CD4-positive, alpha-beta T cell (primary cell): ENCODE results near the gene ZNF605. TPM values are rescaled to one million over a fixed set of nuclear protein-coding genes. Genes with fewer than 3 reads are reported as not detected.
"Not testable (repeated sequence)": the region's sequence is repeated elsewhere in the genome, so short reads cannot be mapped to it uniquely, and the experiment has no call there.

Experiments used
- ATAC-seq: fragments of 200-7000 bp; cut with Tn5 transposase; one replicate; pipeline ENCODE4 v1.10.0; 2022; ENCODE audit warnings: mild to moderate bottlenecking; ENCODE audit not compliant: poor library complexity
- CTCF ChIA-PET: fragments of 350-600 bp; sonication (Branson Sonifier 250); formaldehyde crosslinking; loops from one replicate; lab custom pipeline; 2021; ENCODE audit warnings: antibody characterized with exemption, inconsistent platforms; lab: Charles Lee
- POLR2A ChIA-PET: fragments of 350-600 bp; sonication (Branson Sonifier 250); formaldehyde crosslinking; loops from one replicate; lab custom pipeline; 2021; ENCODE audit warnings: antibody characterized with exemption, inconsistent platforms; lab: Charles Lee
- DNase-seq, 14 experiments: peaks; one replicate each; pipeline ENCODE4 v3.0.0-alpha.2; 2013 to 2020; ENCODE audit warnings: mixed read lengths in 2 of 14
- H3K27ac ChIP-seq, 2 donors: one replicate each; pipeline versions ENCODE4 v1.5.1 to v1.7.0; 2013; ENCODE audit warnings: low read length in 2 of 2, low read depth in 1 of 2, mild to moderate bottlenecking in 1 of 2
- H3K27me3 ChIP-seq, 2 experiments: 1 replicate in 1 of 2; 2 replicates in 1 of 2; pipeline versions ENCODE4 v1.6.1 to v1.7.0; 2013; ENCODE audit warnings: low read length in 2 of 2, control low read depth in 1 of 2, mild to moderate bottlenecking in 1 of 2, moderate library complexity in 1 of 2; ENCODE audit not compliant: insufficient read depth in 2 of 2, control insufficient read depth in 1 of 2
- H3K36me3 ChIP-seq: one replicate; pipeline ENCODE4 v1.6.1; 2013; ENCODE audit warnings: low read length, control low read depth; ENCODE audit not compliant: insufficient read depth
- H3K4me1 ChIP-seq: one replicate; pipeline ENCODE4 v1.6.1; 2013; ENCODE audit warnings: low read length, control low read depth; ENCODE audit not compliant: insufficient read depth
- H3K4me3 ChIP-seq: one replicate; pipeline ENCODE4 v1.5.1; 2013; ENCODE audit warnings: mild to moderate bottlenecking, low read length, moderate library complexity
- H3K9me3 ChIP-seq, 2 experiments: 1 replicate in 1 of 2; 2 replicates in 1 of 2; pipeline versions ENCODE4 v1.6.1 to v1.7.0; 2013; ENCODE audit warnings: low read length in 2 of 2, mild to moderate bottlenecking in 2 of 2, control low read depth in 1 of 2, moderate library complexity in 1 of 2; ENCODE audit not compliant: control insufficient read depth in 1 of 2, insufficient read depth in 1 of 2
- H3K27ac Mint-ChIP-seq: one replicate; pipeline ENCODE4 v1.8.0; 2020; ENCODE audit warnings: mixed read lengths
- H3K27me3 Mint-ChIP-seq: one replicate; pipeline ENCODE4 v1.8.0; 2021; ENCODE audit warnings: mixed read lengths
- H3K36me3 Mint-ChIP-seq: one replicate; pipeline ENCODE4 v1.8.0; 2021; ENCODE audit warnings: low read depth, mixed read lengths
- H3K4me1 Mint-ChIP-seq: one replicate; pipeline ENCODE4 v1.8.0; 2021; ENCODE audit warnings: low read depth, mixed read lengths
- H3K4me3 Mint-ChIP-seq: one replicate; pipeline ENCODE4 v1.8.0; 2020; ENCODE audit warnings: mild to moderate bottlenecking, mixed read lengths
- H3K9me3 Mint-ChIP-seq: one replicate; pipeline ENCODE4 v1.8.0; 2020; ENCODE audit warnings: mixed read lengths
- CTCF ChIP-seq: fragments of 200-600 bp; IDR thresholded peaks from one replicate; pipeline ENCODE4 v1.8.0; 2022; ENCODE audit warnings: antibody characterized with exemption, mild to moderate bottlenecking
- intact Hi-C, 2 experiments: fragments of 100-400 bp; cut with DNase I in 1 of 2; cut with micrococcal nuclease in 1 of 2; formaldehyde crosslinking; loops; one replicate each; pipeline versions ENCODE4 v1.15.1 to v1.9.0; 2023 to 2025; cut with DNase I, micrococcal nuclease
- total RNA-seq, 174 experiments: library from RNA in 2 of 174; stranded (reverse) in 2 of 174; gene quantifications; one replicate each; pipeline ENCODE4 v1.2.3 and lab custom pipeline; 2021 to 2026

ZNF605 gene
- total RNA-seq, 2 experiments from 2014 or later, result 5.3 to 5.8 TPM

DNA sequence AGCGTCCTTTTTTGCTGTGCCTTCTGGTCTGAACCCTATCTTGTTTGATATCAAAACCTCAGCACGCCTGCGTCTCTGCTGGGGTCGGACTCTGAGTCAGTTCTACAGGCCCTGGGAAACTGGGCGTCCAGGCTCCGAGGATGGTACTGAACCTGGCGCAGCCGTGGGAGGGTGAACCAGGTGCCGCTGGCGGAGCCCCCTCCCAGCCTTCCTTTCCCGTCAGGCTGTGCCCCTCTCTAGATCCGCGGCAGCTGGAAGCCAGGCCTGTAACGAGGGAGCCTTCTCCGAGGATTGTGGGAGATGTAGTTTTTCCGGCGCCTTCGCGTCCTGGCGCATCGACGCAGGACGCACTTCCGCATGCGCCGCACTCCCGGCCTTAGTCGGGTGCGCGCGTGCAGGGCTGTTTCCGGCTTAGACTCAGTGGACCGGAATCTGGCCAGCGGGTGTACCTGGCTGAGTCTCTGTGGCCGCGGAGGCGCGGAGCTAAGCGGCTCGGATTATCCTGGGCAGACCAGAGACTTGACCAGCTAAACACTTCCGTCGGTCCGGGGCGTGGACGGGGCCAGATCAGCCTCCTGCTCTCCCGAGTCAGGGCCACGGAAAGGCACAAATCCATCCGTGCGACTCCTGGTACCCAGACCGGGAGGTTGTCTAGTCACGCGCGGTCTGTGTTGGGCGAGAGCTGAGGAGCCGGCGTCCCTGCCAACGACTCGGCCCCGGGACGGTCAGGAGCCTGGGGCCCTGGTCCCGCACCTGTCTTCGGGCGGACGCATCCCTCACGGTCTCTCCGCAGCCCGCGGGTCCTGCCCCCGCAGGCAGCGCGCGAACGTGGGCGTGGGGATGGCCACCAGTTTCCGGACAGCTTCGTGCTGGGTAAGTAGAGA lies 30.1 kb upstream of the ZNF605 start, which contains the start of gene ZNF26:
Gene ZNF26, plus strand, starts transcription at position 367 of the 884 bp plus-strand sequence. Its CDS starts 474 bp downstream, at position 841.
- peaks cover 29% of the 10 kb centered on the region for H3K4me1 ChIP-seq
- peaks cover 16 to 22% of the 10 kb centered on the region in 2 experiments for H3K9me3 ChIP-seq
- peak within 1 kb of the TSS; percentile 97 for H3K4me3 Mint-ChIP-seq
- H3K36me3 Mint-ChIP-seq, result peaks cover 54% of the 10 kb centered on the region
- no peaks in the 10 kb centered on the region for H3K27me3 Mint-ChIP-seq
- peaks cover 6% of the 10 kb centered on the region for H3K36me3 ChIP-seq
- peak within 1 kb of the TSS; percentile 85 for H3K4me3 ChIP-seq
- CTCF ChIA-PET, result interaction anchor here (0.9 to 3.3 kb wide), 4 partner anchors 11 to 195 kb away, joined by 3 to 9 read pairs (median 6); partner anchors contain the start of gene ZNF268
- intact Hi-C loops, result loop anchor here (1.0 to 5.0 kb wide), 7 partner anchors 30 to 195 kb away; partner anchors contain the start of genes ZNF140 (in 2 of the 2), ZNF268 (in 2 of the 2), ZNF84 (in 2 of the 2) and ZNF10 (in 1 of the 2)
- peaks cover 38% of the 10 kb centered on the region for H3K4me1 Mint-ChIP-seq
- POLR2A ChIA-PET, result interaction anchor here (0.9 to 3.4 kb wide), 14 partner anchors 15 to 217 kb away, joined by 3 to 36 read pairs (median 4); partner anchors contain the start of genes CHFR, ZNF10, ZNF140 and ZNF268
- no peaks in the 10 kb centered on the region for H3K27me3 ChIP-seq
- TF ChIP-seq CTCF, result no peak
- ATAC-seq, result peak; percentile 96
- peaks cover 11% of the 10 kb centered on the region for H3K9me3 Mint-ChIP-seq
- DNase-seq, result peak; percentile 75 to 95 (median 84)
- peak within 1 kb of the TSS; percentile 76 to 84 for H3K27ac ChIP-seq
- H3K27ac Mint-ChIP-seq, result peak within 1 kb of the TSS; percentile 96

DNA sequence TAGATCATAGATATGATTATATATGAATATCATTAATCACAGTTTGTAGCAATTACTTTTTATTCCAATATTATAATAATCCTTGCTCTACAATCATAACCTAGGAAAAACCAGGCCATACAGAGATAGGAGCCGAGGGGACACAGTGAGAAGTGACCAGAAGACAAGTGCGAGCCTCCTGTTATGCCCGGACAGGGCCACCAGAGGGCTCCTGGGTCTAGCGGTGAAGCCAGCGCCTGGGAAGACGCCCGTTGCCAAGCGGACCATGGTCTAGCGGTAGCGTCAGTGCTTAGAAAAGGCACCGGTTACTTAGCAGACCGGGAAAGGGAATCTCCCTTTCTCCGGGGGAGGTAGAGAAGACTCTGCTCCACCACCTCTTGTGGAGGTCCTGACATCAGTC lies 20.8 kb upstream of the ZNF605 start:
- CTCF ChIA-PET, POLR2A ChIA-PET, H3K36me3 Mint-ChIP-seq, H3K4me3 Mint-ChIP-seq, H3K27ac Mint-ChIP-seq, intact Hi-C loops, H3K27ac ChIP-seq, H3K27me3 ChIP-seq, H3K36me3 ChIP-seq, ATAC-seq, H3K4me1 Mint-ChIP-seq, H3K4me3 ChIP-seq, H3K27me3 Mint-ChIP-seq, H3K4me1 ChIP-seq: not testable (repeated sequence)
- peak in 7 of 14 experiments; percentile 11 to 43 (median 27) for DNase-seq
- peaks cover 19% of the 10 kb centered on the region for H3K9me3 Mint-ChIP-seq
- peaks cover 12 to 22% of the 10 kb centered on the region in 2 experiments for H3K9me3 ChIP-seq

- H3K4me1 Mint-ChIP-seq, result no peaks in the 10 kb centered on the region
- no peak overlapping the region for H3K27ac ChIP-seq
- no peak overlapping the region for H3K4me3 ChIP-seq
- ChIA-PET CTCF (no interaction called here), POLR2A (no interaction called here)
- H3K9me3 Mint-ChIP-seq, result peaks cover 13% of the 10 kb centered on the region
- ATAC-seq (no peak), DNase-seq (no peak)
- intact Hi-C loops, result no loop called here
- no peaks in the 10 kb centered on the region for H3K27me3 ChIP-seq
- H3K36me3 Mint-ChIP-seq, result peaks cover 10% of the 10 kb centered on the region
- peaks cover 12 to 51% of the 10 kb centered on the region in 2 experiments for H3K9me3 ChIP-seq
- no peak for TF ChIP-seq CTCF
- no peak overlapping the region for H3K27ac Mint-ChIP-seq
- no peaks in the 10 kb centered on the region for H3K4me1 ChIP-seq
- peaks cover 4% of the 10 kb centered on the region for H3K27me3 Mint-ChIP-seq
- H3K36me3 ChIP-seq, result no peaks in the 10 kb centered on the region
- no peak overlapping the region for H3K4me3 Mint-ChIP-seq
Measured at GRCh38 chr12:132972374-132972773, 16.3 kb upstream of the ZNF605 start.
